ENCODE data around the gene C3orf18. TPM values are rescaled to one million over a fixed set of nuclear protein-coding genes. Genes with fewer than 3 reads are reported as not detected.

C3orf18 gene
- total and polyA plus RNA-seq, 2 donors (not counting 3 experiments of a cell fraction or from before 2014, with no cell fraction given): 1.7 to 2.9 TPM

- Histone ChIP-seq H3K9me3 (replicated peaks; ENCODE audit: control insufficient read depth, insufficient read depth, low read length) (no peaks in the 10 kb centered on the region), H3K36me3 (ENCODE audit: control insufficient read depth in 2 of 2, extremely low read depth in 1 of 2, insufficient read depth in 2 of 2, low read length in 2 of 2) (no peaks in the 10 kb centered on the region), H4K20me1 (replicated peaks; ENCODE audit: control insufficient read depth, extremely low read depth, insufficient read depth, low read length) (no peaks in the 10 kb centered on the region), H3K9me1 (replicated peaks; ENCODE audit: control insufficient read depth, extremely low read depth, insufficient read depth, low read length) (no peaks in the 10 kb centered on the region), H3K79me2 (ENCODE audit: control insufficient read depth, insufficient read depth, low read length) (no peaks in the 10 kb centered on the region), H3K27me3 (ENCODE audit: control insufficient read depth in 2 of 2, insufficient read depth in 2 of 2, low read length in 2 of 2) (no peaks in the 10 kb centered on the region), H3K4me2 (ENCODE audit: insufficient read depth, low read length) (no peak overlapping the region), H3K4me3 (replicated peaks in 1 of 3; ENCODE audit: insufficient read depth in 1 of 3, low read depth in 1 of 3, low read length in 3 of 3) (no peak overlapping the region), H2AFZ (ENCODE audit: low read depth, low read length) (no peak overlapping the region), H3K4me1 (ENCODE audit: control insufficient read depth, extremely low read depth, insufficient read depth, low read length) (no peaks in the 10 kb centered on the region), H3K27ac (ENCODE audit: insufficient read depth, low read depth, low read length) (no peak overlapping the region), H3K9ac (replicated peaks; ENCODE audit: extremely low read depth, insufficient read depth, low read length) (no peak overlapping the region)
- TF ChIP-seq, protein P1, sequence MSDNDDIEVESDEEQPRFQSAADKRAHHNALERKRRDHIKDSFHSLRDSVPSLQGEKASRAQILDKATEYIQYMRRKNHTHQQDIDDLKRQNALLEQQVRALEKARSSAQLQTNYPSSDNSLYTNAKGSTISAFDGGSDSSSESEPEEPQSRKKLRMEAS (IDR thresholded peaks at IDR 0.05; ENCODE audit: insufficient read depth, insufficient read length): no peak
- no peak for TF ChIP-seq MYC (IDR thresholded peaks at IDR 0.05; ENCODE audit: low read depth, low read length)
- TF ChIP-seq EZH2 (IDR thresholded peaks at IDR 0.05; ENCODE audit: borderline replicate concordance, low read depth, low read length, severe bottlenecking): no peak
- no peak for TF ChIP-seq POLR2A (IDR thresholded peaks at IDR 0.05; ENCODE audit: low read depth, low read length)
- TF ChIP-seq JUN (IDR thresholded peaks at IDR 0.05; ENCODE audit: borderline replicate concordance, insufficient read depth, insufficient read length, low read depth): no peak
- dilution Hi-C loops (cut with MboI; ENCODE audit: extremely low pct_ligation_motif_present, low sequenced_read_pairs) (no loop called here), intact Hi-C loops (cut with micrococcal nuclease) (no loop called here)
- DNase-seq (ENCODE audit: low read depth, low spot score) (no peak), FAIRE-seq (no peak)
- CTCF ChIA-PET: interaction anchor here (4.7 kb wide), 1 partner anchor 12 kb away, joined by 36 read pairs; no protein-coding TSS in a partner anchor
- no TSS peak for BruUV-seq (replicated peaks)
- POLR2A ChIA-PET: no interaction called here
These were observed 13.0 kb downstream of the C3orf18 start for GRCh38 chr3:50554553-50554952.

- no peaks in the 10 kb centered on the region for H4K20me1 ChIP-seq (replicated peaks; ENCODE audit: control insufficient read depth, extremely low read depth, insufficient read depth, low read length)
- POLR2A ChIA-PET: interaction anchor here (0.8 kb wide), 1 partner anchor 312 kb away, joined by 3 read pairs; no protein-coding TSS in a partner anchor
These were observed 14.9 kb downstream of the C3orf18 start for GRCh38 chr3:50552598-50552997.

More at GRCh38 chr3:50552598-50552997, 14.9 kb downstream of the C3orf18 start:
- Histone ChIP-seq H3K27ac (ENCODE audit: insufficient read depth, low read depth, low read length) (no peak overlapping the region), H3K79me2 (ENCODE audit: control insufficient read depth, insufficient read depth, low read length) (no peaks in the 10 kb centered on the region), H3K27me3 (ENCODE audit: control insufficient read depth in 2 of 2, insufficient read depth in 2 of 2, low read length in 2 of 2) (no peaks in the 10 kb centered on the region), H3K36me3 (ENCODE audit: control insufficient read depth in 2 of 2, extremely low read depth in 1 of 2, insufficient read depth in 2 of 2, low read length in 2 of 2) (no peaks in the 10 kb centered on the region), H3K4me2 (ENCODE audit: insufficient read depth, low read length) (no peak overlapping the region), H3K4me1 (ENCODE audit: control insufficient read depth, extremely low read depth, insufficient read depth, low read length) (no peaks in the 10 kb centered on the region), H3K4me3 (replicated peaks in 1 of 3; ENCODE audit: insufficient read depth in 1 of 3, low read depth in 1 of 3, low read length in 3 of 3) (no peak overlapping the region), H2AFZ (ENCODE audit: low read depth, low read length) (no peak overlapping the region), H3K9ac (replicated peaks; ENCODE audit: extremely low read depth, insufficient read depth, low read length) (no peak overlapping the region), H3K9me1 (replicated peaks; ENCODE audit: control insufficient read depth, extremely low read depth, insufficient read depth, low read length) (no peaks in the 10 kb centered on the region), H3K9me3 (replicated peaks; ENCODE audit: control insufficient read depth, insufficient read depth, low read length) (no peaks in the 10 kb centered on the region)
- no TSS peak for BruUV-seq (replicated peaks)
- intact Hi-C loops (cut with micrococcal nuclease): no loop called here
- TF ChIP-seq CTCF (IDR thresholded peaks at IDR 0.05; ENCODE audit: extremely low read depth in 1 of 2, insufficient read depth in 1 of 2, low read depth in 1 of 2, low read length in 2 of 2): no peak
- TF ChIP-seq JUN (IDR thresholded peaks at IDR 0.05; ENCODE audit: borderline replicate concordance, insufficient read depth, insufficient read length, low read depth): no peak
- TF ChIP-seq, protein P1 (IDR thresholded peaks at IDR 0.05; ENCODE audit: insufficient read depth, insufficient read length): no peak
- no peak for TF ChIP-seq MYC (IDR thresholded peaks at IDR 0.05; ENCODE audit: low read depth, low read length)
- no peak for TF ChIP-seq POLR2A (IDR thresholded peaks at IDR 0.05; ENCODE audit: low read depth, low read length)
- no peak for TF ChIP-seq GATA2 (IDR thresholded peaks at IDR 0.05; ENCODE audit: insufficient read depth, insufficient read length, low read depth, low read length)
- no peak for TF ChIP-seq FOS (IDR thresholded peaks at IDR 0.05; ENCODE audit: borderline replicate concordance, insufficient read depth, low read length)
- no peak for TF ChIP-seq POLR2AphosphoS5 (IDR thresholded peaks at IDR 0.05; ENCODE audit: insufficient read depth, low read depth, low read length)
- no peak for TF ChIP-seq EZH2 (IDR thresholded peaks at IDR 0.05; ENCODE audit: borderline replicate concordance, low read depth, low read length, severe bottlenecking)
- CTCF ChIA-PET: interaction anchor here (4.7 kb wide), 1 partner anchor 10 kb away, joined by 36 read pairs; no protein-coding TSS in a partner anchor
- dilution Hi-C loops (cut with MboI; ENCODE audit: extremely low pct_ligation_motif_present, low sequenced_read_pairs): no loop called here
- DNase-seq (ENCODE audit: low read depth, low spot score) (no peak), FAIRE-seq (no peak)

All from endothelial cell of umbilical vein (primary cell).